HFFc6 (cell line): ENCODE measurements around the gene CMTM6. TPM values are rescaled to one million over a fixed set of nuclear protein-coding genes. Genes with fewer than 3 reads are reported as not detected.
A peak's percentile ranks its signal among the peaks of the same experiment; 100 is the strongest.

Experiments
- DNase-seq: peaks from one replicate; pipeline ENCODE4 v3.0.0-alpha.2; 2018
- H3K27ac Mint-ChIP-seq: 2 replicates; pipeline ENCODE4 v1.8.0; 2020; ENCODE audit warnings: mild to moderate bottlenecking, mixed read lengths
- H3K27me3 Mint-ChIP-seq: 2 replicates; pipeline ENCODE4 v1.8.0; 2021; ENCODE audit warnings: mild to moderate bottlenecking, moderate library complexity, mixed read lengths; ENCODE audit not compliant: insufficient read depth
- H3K36me3 Mint-ChIP-seq: 2 replicates; pipeline ENCODE4 v1.8.0; 2021; ENCODE audit warnings: low read depth, mixed read lengths
- H3K4me1 Mint-ChIP-seq: 2 replicates; pipeline ENCODE4 v1.8.0; 2020; ENCODE audit warnings: low read depth, mixed read lengths
- H3K4me3 Mint-ChIP-seq: 2 replicates; pipeline ENCODE4 v1.8.0; 2020; ENCODE audit warnings: mild to moderate bottlenecking, moderate library complexity, mixed read lengths
- H3K9me3 Mint-ChIP-seq: 2 replicates; pipeline ENCODE4 v1.8.0; 2020; ENCODE audit warnings: mild to moderate bottlenecking, mixed read lengths
- CTCF ChIP-seq: fragments of 200-600 bp; sonication (generic); IDR thresholded peaks from 2 replicates; pipeline ENCODE4 v1.5.0; 2021; ENCODE audit warnings: antibody characterized with exemption, mild to moderate bottlenecking
- total RNA-seq, 6 experiments: library from RNA; stranded (reverse); fragmentation: NEBNext Ultra II Directional; extraction: Animal tissue kit (Norgen Biotek cat#: 25700); gene quantifications; 2 replicates in 1 of 6; 3 replicates in 5 of 6; pipeline ENCODE4 v1.2.3, GENCODE V29; 2021

The CMTM6 gene
- total RNA-seq, 6 experiments from 2014 or later, result 55.7 to 68.0 (median 62.7) TPM

GRCh38 chr3:32544894-32545293 lies 42.2 kb upstream of the CMTM6 start:
- Mint-ChIP-seq H3K27ac (peak overlapping the region; percentile 79), H3K4me1 (peaks cover 15% of the 10 kb centered on the region), H3K4me3 (no peak overlapping the region), H3K36me3 (peaks cover 5% of the 10 kb centered on the region), H3K27me3 (no peaks in the 10 kb centered on the region), H3K9me3 (no peaks in the 10 kb centered on the region)
- TF ChIP-seq CTCF, result no peak
- no peak for DNase-seq

GRCh38 chr3:32542807-32543206 lies 40.2 kb upstream of the CMTM6 start:
- H3K27me3 Mint-ChIP-seq, result no peaks in the 10 kb centered on the region
- H3K4me3 Mint-ChIP-seq, result no peak overlapping the region
- H3K4me1 Mint-ChIP-seq, result peaks cover 15% of the 10 kb centered on the region
- no peak for DNase-seq
- no peak overlapping the region for H3K27ac Mint-ChIP-seq
- TF ChIP-seq CTCF, result no peak
- H3K36me3 Mint-ChIP-seq, result peaks cover 5% of the 10 kb centered on the region
- H3K9me3 Mint-ChIP-seq, result no peaks in the 10 kb centered on the region

GRCh38 chr3:32540899-32541298 lies 38.2 kb upstream of the CMTM6 start:
- Mint-ChIP-seq H3K27me3 (no peaks in the 10 kb centered on the region), H3K4me1 (peaks cover 15% of the 10 kb centered on the region), H3K9me3 (no peaks in the 10 kb centered on the region), H3K4me3 (no peak overlapping the region), H3K36me3 (no peaks in the 10 kb centered on the region), H3K27ac (no peak overlapping the region)
- no peak for TF ChIP-seq CTCF
- DNase-seq, result no peak

GRCh38 chr3:32532434-32532833 lies 29.8 kb upstream of the CMTM6 start:
- Mint-ChIP-seq H3K27me3 (no peaks in the 10 kb centered on the region), H3K9me3 (no peaks in the 10 kb centered on the region), H3K4me1 (peaks cover 17% of the 10 kb centered on the region), H3K4me3 (no peak overlapping the region), H3K36me3 (peaks cover 14% of the 10 kb centered on the region; the same call in 1 of the 2 replicates), H3K27ac (no peak overlapping the region)
- no peak for DNase-seq
- TF ChIP-seq CTCF, result no peak

- no peak for DNase-seq
- peaks cover 14% of the 10 kb centered on the region; the same call in 1 of the 2 replicates for H3K36me3 Mint-ChIP-seq
- H3K9me3 Mint-ChIP-seq, result no peaks in the 10 kb centered on the region
Observed at GRCh38 chr3:32531010-32531647, 28.5 kb upstream of the CMTM6 start.

More at GRCh38 chr3:32531010-32531647, 28.5 kb upstream of the CMTM6 start:
- no peak for TF ChIP-seq CTCF
- H3K27ac Mint-ChIP-seq, result peak overlapping the region; percentile 32
- peaks cover 17% of the 10 kb centered on the region for H3K4me1 Mint-ChIP-seq
- H3K27me3 Mint-ChIP-seq, result no peaks in the 10 kb centered on the region
- H3K4me3 Mint-ChIP-seq, result no peak overlapping the region; the same call in 1 of the 2 replicates
